Endothelial cell of umbilical vein (primary cell): ENCODE measurements around the gene TTLL9. TPM values are rescaled to one million over a fixed set of nuclear protein-coding genes. Genes with fewer than 3 reads are reported as not detected.

Experiments used
- BruUV-seq: library from RNA; stranded (reverse); fragments of 400-500 nt; replicated peaks from 2 replicates; lab custom pipeline; 2021; lab: Mats Ljungman, UMichigan
- CTCF ChIA-PET: fragments of 300-600, 350-600 bp; sonication (Branson Sonifier 250); formaldehyde crosslinking; loops from one replicate; lab custom pipeline; 2021; ENCODE audit warnings: antibody characterized with exemption, inconsistent platforms; lab: Charles Lee
- POLR2A ChIA-PET: fragments of 300-600, 350-600 bp; sonication (Branson Sonifier 250); formaldehyde crosslinking; loops from one replicate; lab custom pipeline; 2021; ENCODE audit warnings: antibody characterized with exemption, inconsistent platforms; lab: Charles Lee
- DNase-seq: peaks from one replicate; pipeline ENCODE4 v3.0.0-alpha.2; 2011; ENCODE audit warnings: low read depth, low spot score
- FAIRE-seq: peaks from 2 replicates; lab custom pipeline; 2011; peaks lifted over from hg19 to GRCh38; lab: Jason Lieb, UNC
- H2AFZ ChIP-seq: 2 replicates; pipeline ENCODE4 v1.6.0; 2012; ENCODE audit warnings: low read depth, low read length, control low read depth, inconsistent platforms
- H3K27ac ChIP-seq: 2 replicates; pipeline ENCODE4 v1.5.1; 2011; ENCODE audit warnings: low read depth, mild to moderate bottlenecking, control low read depth, low read length, moderate library complexity; ENCODE audit not compliant: insufficient read depth
- H3K27me3 ChIP-seq, 2 experiments: 2 replicates each; pipeline versions ENCODE4 v1.6.0 to v1.6.1; 2011; ENCODE audit warnings: low read length in 2 of 2, mixed read lengths in 1 of 2; ENCODE audit not compliant: control insufficient read depth in 2 of 2, insufficient read depth in 2 of 2
- H3K36me3 ChIP-seq, 2 experiments: 2 replicates in 1 of 2; 3 replicates in 1 of 2; pipeline ENCODE4 v1.5.1; 2011; ENCODE audit warnings: low read length in 2 of 2, mild to moderate bottlenecking in 1 of 2, moderate library complexity in 1 of 2; ENCODE audit not compliant: control insufficient read depth in 2 of 2, insufficient read depth in 2 of 2; ENCODE audit errors: extremely low read depth in 1 of 2
- H3K4me1 ChIP-seq: 3 replicates; pipeline ENCODE4 v1.5.1; 2011; ENCODE audit warnings: mild to moderate bottlenecking, low read length; ENCODE audit not compliant: control insufficient read depth, insufficient read depth; ENCODE audit errors: extremely low read depth
- H3K4me2 ChIP-seq: 2 replicates; pipeline ENCODE4 v1.6.1; 2011; ENCODE audit warnings: low read length, control low read depth, mixed read lengths; ENCODE audit not compliant: insufficient read depth
- H3K4me3 ChIP-seq, 3 experiments: fragments of 200-600 bp in 1 of 3; sonication (generic), shearing (Covaris generic) in 1 of 3; replicated peaks in 1 of 3; 2 replicates each; pipeline ENCODE4 v1.5.1; 2011 to 2016; ENCODE audit warnings: control low read depth in 3 of 3, low read length in 3 of 3, mild to moderate bottlenecking in 2 of 3, inconsistent platforms in 1 of 3, low read depth in 1 of 3, moderate library complexity in 1 of 3; ENCODE audit not compliant: insufficient read depth in 1 of 3
- H3K79me2 ChIP-seq: 2 replicates; pipeline ENCODE4 v1.6.0; 2012; ENCODE audit warnings: low read length, inconsistent platforms; ENCODE audit not compliant: control insufficient read depth, insufficient read depth
- H3K9ac ChIP-seq: replicated peaks from 2 replicates; pipeline ENCODE3; 2011; ENCODE audit warnings: low read length, control low read depth; ENCODE audit not compliant: insufficient read depth; ENCODE audit errors: extremely low read depth
- H3K9me1 ChIP-seq: replicated peaks from 3 replicates; pipeline ENCODE4 v1.6.0; 2011; ENCODE audit warnings: mild to moderate bottlenecking, low read length; ENCODE audit not compliant: control insufficient read depth, insufficient read depth; ENCODE audit errors: extremely low read depth
- H3K9me3 ChIP-seq: replicated peaks from 2 replicates; pipeline ENCODE4 v1.5.1; 2012; ENCODE audit warnings: low read length, inconsistent platforms; ENCODE audit not compliant: control insufficient read depth, insufficient read depth
- H4K20me1 ChIP-seq: replicated peaks from 2 replicates; pipeline ENCODE3; 2011; ENCODE audit warnings: mild to moderate bottlenecking, low read length; ENCODE audit not compliant: control insufficient read depth, insufficient read depth; ENCODE audit errors: extremely low read depth
- EZH2 ChIP-seq: IDR thresholded peaks from 2 replicates; pipeline ENCODE4 v1.6.1; 2012; ENCODE audit warnings: borderline replicate concordance, low read depth, mild to moderate bottlenecking, moderate library complexity, low read length, inconsistent platforms; ENCODE audit not compliant: severe bottlenecking
- FOS ChIP-seq: IDR thresholded peaks from 2 replicates; pipeline ENCODE4 v1.6.1; 2011; ENCODE audit warnings: mild to moderate bottlenecking, low read length, moderate library complexity, borderline replicate concordance; ENCODE audit not compliant: insufficient read depth
- GATA2 ChIP-seq: IDR thresholded peaks from 2 replicates; pipeline ENCODE4 v1.7.0; 2011; ENCODE audit warnings: low read depth, mild to moderate bottlenecking, moderate library complexity, mixed read lengths, low read length; ENCODE audit not compliant: insufficient read length, insufficient read depth
- POLR2A ChIP-seq: IDR thresholded peaks from 2 replicates; pipeline ENCODE4 v1.6.1; 2012; ENCODE audit warnings: low read depth, mild to moderate bottlenecking, control low read depth, low read length
- POLR2AphosphoS5 ChIP-seq: IDR thresholded peaks from 2 replicates; pipeline ENCODE4 v1.6.1; 2012; ENCODE audit warnings: low read depth, mild to moderate bottlenecking, control low read depth, low read length, moderate library complexity; ENCODE audit not compliant: insufficient read depth
- dilution Hi-C: fragments of 300-500 bp; cut with MboI; formaldehyde crosslinking; loops from one replicate; pipeline ENCODE4 v1.15.0; 2019; ENCODE audit warnings: low sequenced_read_pairs; ENCODE audit not compliant: extremely low pct_ligation_motif_present
- intact Hi-C: fragments of 100-400 bp; cut with micrococcal nuclease; formaldehyde crosslinking; loops from one replicate; pipeline ENCODE4 v1.10.0; 2022
- polyA plus RNA-seq, 4 experiments: library from polyadenylated mRNA; depleted of rRNA in 3 of 4; stranded (reverse) in 3 of 4; unstranded in 1 of 4; fragments of >200 nt; gene quantifications; 2 replicates each; pipeline versions ENCODE4 v1.2.1 to v1.2.3, GENCODE V29; 2011 to 2012; ENCODE audit warnings: missing spikeins in 1 of 4
- total RNA-seq: library from RNA; stranded (reverse); gene quantifications from 2 replicates; pipeline ENCODE4 v1.2.3, GENCODE V29; 2021
- TF ChIP-seq, protein P1 (sequence below): IDR thresholded peaks from 2 replicates; pipeline ENCODE4 v1.6.1; 2011; ENCODE audit not compliant: insufficient read depth, insufficient read length

The TTLL9 gene
- total and polyA plus RNA-seq, 2 donors (not counting 3 experiments of a cell fraction or from before 2014, with no cell fraction given), result 0.03 TPM; not detected in 1

DNA sequence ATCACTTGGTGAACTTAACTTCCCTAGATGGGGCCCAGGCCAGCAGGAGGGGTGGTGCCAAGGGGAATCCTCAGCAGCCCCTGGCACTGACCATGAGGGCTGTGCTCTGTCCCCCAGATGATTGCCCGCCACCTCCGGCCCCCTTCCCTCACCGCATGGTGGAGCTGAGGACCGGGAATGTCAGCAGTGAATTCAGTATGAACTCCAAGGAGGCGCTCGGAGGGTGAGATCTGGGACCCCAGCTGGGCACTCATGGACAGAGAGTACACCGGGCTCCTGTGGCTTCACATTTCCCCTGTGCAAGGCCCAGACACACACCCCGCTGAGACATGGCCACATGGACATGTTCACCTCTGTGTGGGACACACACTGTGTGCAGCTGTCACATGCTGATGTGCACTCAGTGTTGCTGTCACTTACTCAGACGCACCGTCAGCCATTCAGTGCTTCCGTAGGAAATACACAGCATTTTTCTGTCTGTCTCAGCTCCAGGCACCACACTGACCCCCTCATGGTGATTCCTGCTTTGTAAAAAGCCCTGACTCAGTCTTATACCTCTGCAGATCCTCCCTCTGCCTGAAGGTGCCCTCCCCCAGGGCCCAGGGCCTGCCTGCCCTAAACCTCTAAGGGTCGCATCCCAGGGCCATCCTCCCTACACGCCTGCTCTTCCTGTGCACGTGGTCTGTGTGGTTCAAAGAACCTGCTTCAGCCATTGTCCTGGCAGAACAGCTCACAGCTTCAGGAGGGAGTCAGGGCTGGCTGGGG lies 46.9 kb upstream of the TTLL9 start:
- ChIA-PET POLR2A (no interaction called here), CTCF (interaction anchor here (0.7 to 25.3 kb wide), 19 partner anchors 9 to 955 kb away, joined by 3 to 619 read pairs (median 4); partner anchors contain the start of genes FOXS1 and PDRG1)
- DNase-seq (peak; percentile 41), FAIRE-seq (peak; percentile 91)
- H4K20me1 ChIP-seq, result no peaks in the 10 kb centered on the region
- H2AFZ ChIP-seq, result peak overlapping the region; percentile 9
- TF ChIP-seq EZH2, result no peak
- peak; percentile 14 for TF ChIP-seq POLR2AphosphoS5
- TF ChIP-seq FOS, result peak; percentile 21
- TF ChIP-seq, protein P1, sequence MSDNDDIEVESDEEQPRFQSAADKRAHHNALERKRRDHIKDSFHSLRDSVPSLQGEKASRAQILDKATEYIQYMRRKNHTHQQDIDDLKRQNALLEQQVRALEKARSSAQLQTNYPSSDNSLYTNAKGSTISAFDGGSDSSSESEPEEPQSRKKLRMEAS, result no peak
- TF ChIP-seq GATA2, result no peak
- no peak for TF ChIP-seq POLR2A
- dilution Hi-C loops (no loop called here), intact Hi-C loops (loop anchor here (1.0 kb wide), 8 partner anchors 10 to 829 kb away; partner anchors contain the start of gene PDRG1)
- peak overlapping the region; percentile 79 for H3K27ac ChIP-seq
- no peaks in the 10 kb centered on the region for H3K9me3 ChIP-seq
- no peaks in the 10 kb centered on the region for H3K27me3 ChIP-seq
- no peak overlapping the region for H3K4me2 ChIP-seq
- H3K79me2 ChIP-seq, result no peaks in the 10 kb centered on the region
- H3K36me3 ChIP-seq, result no peaks in the 10 kb centered on the region
- no peak overlapping the region for H3K9ac ChIP-seq
- BruUV-seq, result no TSS peak
- H3K9me1 ChIP-seq, result no peaks in the 10 kb centered on the region
- H3K4me3 ChIP-seq, result no peak overlapping the region
- peaks cover 22% of the 10 kb centered on the region for H3K4me1 ChIP-seq

- intact Hi-C loops, result no loop called here
Observed at GRCh38 chr20:31824125-31824485, 46.3 kb upstream of the TTLL9 start.

More at GRCh38 chr20:31824125-31824485, 46.3 kb upstream of the TTLL9 start:
- Histone ChIP-seq H3K9me1 (no peaks in the 10 kb centered on the region), H3K79me2 (no peaks in the 10 kb centered on the region), H3K36me3 (no peaks in the 10 kb centered on the region), H3K4me2 (no peak overlapping the region), H3K9ac (peak overlapping the region; percentile 18), H3K27ac (peak overlapping the region; percentile 79), H4K20me1 (no peaks in the 10 kb centered on the region), H3K27me3 (no peaks in the 10 kb centered on the region), H2AFZ (no peak overlapping the region), H3K4me1 (peaks cover 22% of the 10 kb centered on the region), H3K9me3 (no peaks in the 10 kb centered on the region), H3K4me3 (no peak overlapping the region)
- DNase-seq (no peak), FAIRE-seq (no peak)
- ChIA-PET CTCF (interaction anchor here (0.8 to 25.3 kb wide), 9 partner anchors 10 to 954 kb away, joined by 3 to 619 read pairs (median 11); partner anchors contain the start of gene FOXS1), POLR2A (no interaction called here)
- dilution Hi-C loops, result no loop called here
- TF ChIP-seq, protein P1, result no peak
- BruUV-seq, result TSS peak; percentile 27
